HG03135 (cell line): ENCODE data around the gene IMMP2L.
"Not testable (repeated sequence)": the region's sequence is repeated elsewhere in the genome, so short reads cannot be mapped to it uniquely, and the experiment has no call there.

Experiments used
- ATAC-seq: cut with Tn5 transposase; IDR thresholded peaks from one replicate; pipeline ENCODE4 v1.9.1; 2021; ENCODE audit warnings: mild to moderate bottlenecking, moderate library complexity; ENCODE audit not compliant: unreplicated experiment

IMMP2L gene

DNA sequence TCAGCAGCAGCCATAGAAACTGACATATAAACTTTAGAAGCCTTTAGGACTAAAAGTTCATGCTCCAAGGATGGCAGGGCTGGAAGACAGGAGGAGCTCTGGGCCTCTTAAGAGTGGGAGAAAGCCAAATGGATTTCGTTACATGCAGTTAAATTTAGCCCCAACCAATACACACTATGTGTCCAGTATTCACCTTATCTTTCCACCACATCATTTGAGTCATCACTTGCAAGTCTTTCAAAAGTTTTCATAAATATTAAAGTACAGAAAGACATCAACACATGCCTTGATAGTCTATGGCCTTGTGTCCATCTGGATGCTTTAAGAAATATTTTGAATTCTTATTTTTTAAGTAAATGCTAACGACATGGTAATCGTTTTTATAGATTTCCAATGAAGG, 863.7 kb downstream of the IMMP2L start:
- ATAC-seq = no peak

DNA sequence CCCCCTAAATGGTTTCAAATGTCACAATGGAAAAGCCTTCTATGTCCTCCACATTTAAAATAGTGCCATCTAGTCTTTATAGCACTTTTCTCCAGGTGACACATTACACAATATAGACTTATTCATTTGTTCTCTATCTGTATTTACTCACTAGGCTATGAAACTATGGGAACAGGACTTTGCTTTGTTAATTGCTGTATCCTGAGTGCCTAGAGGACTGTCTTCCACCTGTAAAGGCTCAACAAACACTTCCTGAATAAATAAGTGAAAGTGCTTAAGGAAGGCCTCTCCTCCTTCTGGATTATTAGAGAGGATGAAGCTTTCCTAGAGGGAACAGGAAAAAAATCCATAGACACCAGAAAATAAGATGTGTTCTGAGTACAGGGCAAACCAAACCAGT, 868.9 kb downstream of the IMMP2L start:
- no peak for ATAC-seq

DNA sequence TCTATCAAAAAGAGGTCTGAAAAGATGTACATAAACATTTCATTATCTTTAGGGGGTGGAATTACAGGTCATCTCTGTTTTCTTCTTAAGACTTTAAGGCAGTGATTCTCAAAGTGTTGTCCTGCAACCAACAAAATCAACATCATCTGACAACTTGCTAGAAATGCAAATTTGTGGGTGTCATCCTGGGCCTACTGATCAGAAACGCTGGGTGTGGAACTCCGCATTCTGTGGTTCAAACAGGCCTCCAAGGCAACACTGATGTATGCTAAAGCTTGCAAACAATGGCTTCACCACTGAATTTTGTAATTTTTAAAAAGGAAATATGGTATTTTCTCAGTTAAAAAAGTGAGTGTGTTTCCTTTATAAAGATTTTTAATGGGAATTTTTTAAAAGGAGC, 873.4 kb downstream of the IMMP2L start:
- ATAC-seq = no peak

DNA sequence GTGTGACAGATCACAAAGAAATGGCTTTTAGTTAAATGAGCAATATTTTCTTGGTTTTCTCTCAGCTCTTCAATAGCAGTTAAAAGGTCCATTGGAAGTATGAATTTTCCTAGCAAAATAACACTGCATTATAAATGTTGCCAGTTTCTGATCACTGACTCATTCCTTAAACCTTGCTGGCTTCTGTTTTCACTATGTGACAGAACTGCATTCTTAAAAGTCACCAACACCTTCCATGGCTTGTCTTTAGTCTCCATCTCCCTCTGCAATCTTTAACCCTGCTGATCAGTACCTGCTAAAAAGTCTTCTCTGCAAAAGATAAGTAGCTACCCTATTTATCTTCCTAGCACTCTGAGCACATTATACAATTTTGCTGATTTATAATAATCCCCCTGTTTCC, 876.4 kb downstream of the IMMP2L start:
- no peak for ATAC-seq

DNA sequence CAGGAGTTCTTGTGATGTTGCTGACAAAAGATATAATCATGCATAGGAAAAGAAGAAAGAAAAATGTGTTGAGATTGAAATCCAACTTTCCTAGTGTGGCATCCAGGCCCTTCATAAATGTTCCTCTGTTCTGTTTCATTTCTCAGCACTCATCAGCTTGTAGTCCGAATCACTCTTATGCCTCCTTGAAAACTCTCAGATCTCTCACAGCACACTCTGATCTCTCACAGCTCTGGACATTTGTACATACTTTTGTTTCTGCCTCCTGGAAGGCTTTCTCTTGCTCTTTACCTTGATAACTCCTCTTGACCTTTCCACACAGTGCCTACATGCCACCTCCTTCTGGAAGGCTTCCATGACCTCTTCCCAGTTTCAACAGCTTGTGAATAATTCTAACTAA, 880.4 kb downstream of the IMMP2L start:
- no peak for ATAC-seq

DNA sequence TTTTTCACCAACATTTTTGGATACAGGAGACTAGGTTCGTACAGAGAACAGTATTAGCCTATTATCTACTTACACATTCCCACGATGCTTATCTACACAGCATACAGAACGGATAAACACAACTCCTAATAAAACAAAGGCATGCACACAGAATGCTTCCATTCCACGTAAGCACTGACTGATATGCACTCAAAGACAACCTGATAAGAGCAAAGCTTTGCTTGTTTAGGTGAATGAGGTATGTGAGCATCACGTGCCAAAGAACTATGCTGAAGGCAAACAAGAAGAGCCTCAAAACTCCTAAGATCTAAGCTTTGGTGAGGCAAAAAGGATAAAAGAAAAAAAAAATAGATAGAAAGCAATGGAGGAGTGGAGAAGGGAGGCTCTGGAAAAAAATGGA, 884.9 kb downstream of the IMMP2L start:
- no peak for ATAC-seq

DNA sequence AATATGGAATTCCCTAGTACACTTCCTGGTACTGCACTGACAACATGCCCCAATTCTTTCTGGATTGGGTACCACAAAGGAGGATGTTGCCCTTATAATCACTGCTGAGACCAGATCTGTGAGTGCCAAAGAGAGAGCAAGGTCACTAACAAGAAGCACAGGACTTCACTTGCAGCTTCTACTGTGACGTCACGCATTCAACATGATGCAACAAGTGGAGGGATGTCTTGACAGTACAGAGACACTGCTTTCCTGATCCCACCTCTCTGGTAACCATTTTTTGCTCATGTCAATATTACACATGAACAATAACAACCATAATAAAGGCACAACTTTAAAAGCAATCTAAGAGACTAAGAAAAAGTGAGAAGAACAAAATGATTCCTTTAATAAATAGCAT, 885.5 kb downstream of the IMMP2L start:
- ATAC-seq = no peak

DNA sequence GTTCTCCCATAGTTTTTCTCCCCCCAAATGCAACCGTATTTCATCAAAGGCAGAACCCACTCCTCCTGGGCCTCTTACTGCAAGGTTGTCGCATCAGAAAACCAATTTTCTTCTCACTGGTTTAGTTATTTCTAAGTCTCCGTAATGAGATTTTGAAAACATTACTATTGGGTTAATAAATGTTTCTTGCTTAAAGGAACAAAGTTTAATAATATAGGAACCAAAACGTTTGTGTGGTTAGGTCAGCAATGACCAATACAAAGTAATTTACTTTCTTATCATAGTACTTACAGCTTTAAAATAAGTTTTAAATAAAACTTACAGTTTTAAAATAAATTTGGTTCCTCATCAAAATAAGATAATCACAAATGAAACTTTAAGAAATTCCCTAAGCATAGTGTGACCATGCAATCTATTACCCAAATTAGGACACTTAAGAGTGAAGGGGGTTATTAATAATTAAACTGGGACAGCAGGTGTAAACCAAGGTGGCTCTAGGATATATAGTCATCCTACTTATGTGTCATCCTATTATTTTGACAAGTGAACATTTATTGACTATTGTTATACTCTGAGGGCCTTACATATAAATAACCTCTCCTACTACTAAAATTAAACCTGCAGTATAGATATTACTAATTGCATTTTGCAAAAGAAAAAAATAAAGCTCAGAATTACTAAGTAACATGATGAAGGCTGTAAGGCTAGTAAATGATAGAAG, 886.7 kb downstream of the IMMP2L start:
- peak; percentile 75 for ATAC-seq

DNA sequence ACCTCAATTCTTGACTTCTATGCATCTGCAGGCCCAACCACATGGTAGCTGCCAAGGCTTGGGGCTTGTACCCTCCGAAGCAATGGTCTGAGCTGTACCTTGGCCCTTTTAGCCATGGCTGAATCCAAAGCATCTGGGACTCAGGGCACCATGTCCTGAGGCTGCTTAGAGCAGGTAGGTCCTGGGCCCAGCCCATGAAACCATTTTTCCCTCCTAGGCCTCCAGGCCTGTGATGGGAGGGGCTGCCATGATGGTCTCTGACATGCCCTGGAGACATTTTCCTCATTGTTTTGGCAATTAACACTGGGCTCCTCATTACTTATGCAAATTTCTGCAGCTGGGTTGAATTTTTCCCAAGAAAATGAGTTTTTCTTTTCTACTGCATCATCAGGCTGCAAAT, 889.1 kb downstream of the IMMP2L start:
- ATAC-seq = no peak

DNA sequence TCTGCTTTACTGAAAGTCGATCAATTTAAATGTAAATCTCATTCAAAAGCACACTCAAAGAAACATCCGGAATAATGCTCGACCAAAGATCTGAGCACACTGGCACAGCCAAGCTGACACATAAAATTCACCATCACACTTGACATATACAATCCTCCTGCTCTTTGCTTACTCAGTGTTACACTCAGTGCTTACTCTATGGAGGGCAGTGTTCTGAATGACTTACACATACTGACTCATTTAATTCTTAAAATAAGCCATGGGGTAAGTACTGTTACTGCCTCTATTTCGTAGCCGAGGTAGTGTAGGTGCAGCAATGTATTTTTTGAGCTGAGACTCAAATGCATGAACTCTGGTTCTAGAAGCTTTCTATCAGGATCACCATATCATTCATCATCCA, 892.9 kb downstream of the IMMP2L start:
- no peak for ATAC-seq

DNA sequence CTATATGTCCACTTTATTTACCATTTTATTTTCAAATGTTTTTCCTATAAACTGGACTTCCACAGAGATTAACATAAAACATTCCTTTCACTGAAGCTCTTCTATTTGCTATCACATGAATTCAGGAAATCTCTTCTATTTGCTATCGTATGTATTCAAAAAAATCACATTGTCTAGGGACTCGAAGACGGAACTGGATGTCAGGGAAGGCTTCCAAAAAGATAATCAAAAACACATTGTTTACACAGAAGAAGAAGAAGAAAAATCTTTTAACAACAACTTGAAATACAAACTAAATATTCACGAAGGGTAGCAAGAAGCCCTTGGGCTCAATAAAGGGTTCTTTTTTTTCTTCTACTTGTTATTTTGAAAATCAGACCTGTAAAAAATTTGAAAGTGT, 897.5 kb downstream of the IMMP2L start:
- ATAC-seq = no peak

DNA sequence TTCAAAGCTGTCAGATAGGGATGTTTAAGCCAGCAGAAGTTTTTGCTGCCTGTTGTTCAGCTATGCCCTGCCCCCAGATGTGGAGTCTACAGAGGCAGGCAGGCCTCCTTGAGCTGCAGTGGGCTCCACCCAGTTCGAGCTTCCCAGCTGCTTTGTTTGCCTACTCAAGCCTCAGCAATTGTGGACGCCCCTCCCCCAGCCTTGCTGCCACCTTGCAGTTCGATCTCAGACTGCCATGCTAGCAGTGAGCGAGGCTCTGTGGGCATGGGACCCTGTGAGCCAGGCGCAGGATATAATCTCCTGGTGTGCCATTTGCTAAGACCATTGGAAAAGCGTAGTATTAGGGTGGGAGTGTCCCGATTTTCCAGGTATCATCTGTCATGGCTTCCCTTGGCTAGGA, 901.7 kb downstream of the IMMP2L start:
- not testable (repeated sequence) for ATAC-seq

DNA sequence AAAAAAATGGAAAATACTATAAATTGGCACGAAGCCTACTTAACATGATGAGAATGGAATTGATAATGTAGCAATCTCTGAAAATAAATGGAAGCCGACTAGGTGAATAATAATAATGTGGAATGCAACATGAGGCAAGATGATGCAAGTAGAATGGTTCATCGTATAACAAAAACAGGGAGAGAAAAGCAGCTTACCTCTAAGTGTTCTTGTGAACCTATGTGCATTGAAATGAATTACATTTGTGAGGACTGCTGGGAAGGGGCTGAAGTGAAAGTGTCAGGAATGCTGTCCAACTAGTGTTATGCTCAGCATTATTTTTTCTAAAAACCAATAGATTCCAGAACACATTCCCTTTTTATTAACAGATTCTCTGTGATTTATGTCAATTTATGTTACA, 912.0 kb downstream of the IMMP2L start:
- no peak for ATAC-seq

DNA sequence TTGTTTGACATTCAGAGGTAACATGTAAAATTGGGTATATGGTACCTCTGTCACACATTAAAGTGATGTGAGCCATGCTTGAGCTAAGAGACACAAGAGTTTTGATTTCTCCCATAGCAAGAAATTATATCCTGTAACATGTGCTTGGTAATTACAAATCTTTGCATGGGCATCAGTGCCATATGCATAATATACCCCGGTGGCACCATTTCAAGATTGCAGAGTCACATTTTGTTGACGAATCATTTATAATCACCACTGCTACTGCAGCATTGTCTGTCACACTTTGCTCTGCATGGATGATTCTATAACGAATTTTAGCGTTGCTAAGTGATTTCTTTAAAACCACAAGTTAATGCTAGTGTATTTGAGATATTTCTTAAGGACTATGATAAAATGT, 915.0 kb downstream of the IMMP2L start:
- ATAC-seq = no peak

DNA sequence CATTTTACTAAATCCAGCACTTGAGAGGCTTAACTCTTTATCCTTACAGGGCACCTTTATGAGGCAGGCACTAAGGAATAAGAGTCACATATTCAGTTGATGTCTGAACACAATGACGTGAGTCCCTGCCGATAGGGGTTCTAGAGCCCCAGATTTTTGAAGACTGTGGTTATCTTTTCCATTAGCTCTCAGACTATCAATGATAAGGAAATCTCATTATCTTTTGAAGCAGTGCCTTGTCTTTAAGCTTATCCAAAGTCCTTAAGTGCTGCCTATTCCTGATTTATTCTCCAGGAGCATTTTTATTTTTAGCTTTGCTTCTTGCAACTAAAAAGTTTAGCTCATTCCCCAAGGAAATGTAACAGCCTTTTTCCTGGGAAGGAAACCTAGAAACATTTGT, 915.5 kb downstream of the IMMP2L start:
- ATAC-seq = no peak

DNA sequence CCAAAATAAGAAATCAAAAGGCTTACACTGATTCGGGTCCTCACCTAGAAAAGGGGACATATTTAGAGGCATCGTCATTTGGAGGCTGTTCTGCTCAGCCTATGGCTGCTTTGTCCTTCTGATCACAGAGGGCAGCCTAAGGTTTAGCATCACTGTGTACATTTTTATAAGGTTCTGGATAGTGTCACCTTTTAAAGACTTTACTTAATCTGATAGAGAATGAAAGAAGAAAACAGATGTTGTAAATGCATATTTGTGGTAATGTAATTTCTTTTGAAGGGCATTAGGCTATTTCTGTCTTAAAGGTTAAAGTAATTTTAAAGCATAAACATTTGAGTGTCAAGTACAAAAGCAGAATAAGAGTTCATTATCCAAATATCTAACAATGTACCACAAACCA, 916.7 kb downstream of the IMMP2L start:
- ATAC-seq = no peak

DNA sequence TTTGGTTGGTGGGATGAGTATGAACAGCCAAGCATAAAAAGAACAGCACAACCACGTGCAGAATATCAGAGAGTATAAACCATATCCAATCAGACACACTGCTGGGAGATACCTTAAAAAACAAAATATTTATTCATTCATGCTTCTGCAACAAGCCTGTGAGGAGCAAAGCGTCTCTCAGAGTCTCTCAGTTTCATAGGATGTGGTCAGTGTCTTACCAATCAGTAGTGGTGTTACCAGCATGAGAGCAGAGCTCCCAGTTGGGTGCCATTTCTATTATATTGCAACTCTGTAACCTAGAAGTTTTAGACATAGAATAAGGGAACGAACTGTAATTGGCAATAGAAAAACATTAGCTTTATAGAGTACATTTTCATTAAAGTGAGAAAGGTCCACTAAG, 917.2 kb downstream of the IMMP2L start:
- ATAC-seq = peak; percentile 71

DNA sequence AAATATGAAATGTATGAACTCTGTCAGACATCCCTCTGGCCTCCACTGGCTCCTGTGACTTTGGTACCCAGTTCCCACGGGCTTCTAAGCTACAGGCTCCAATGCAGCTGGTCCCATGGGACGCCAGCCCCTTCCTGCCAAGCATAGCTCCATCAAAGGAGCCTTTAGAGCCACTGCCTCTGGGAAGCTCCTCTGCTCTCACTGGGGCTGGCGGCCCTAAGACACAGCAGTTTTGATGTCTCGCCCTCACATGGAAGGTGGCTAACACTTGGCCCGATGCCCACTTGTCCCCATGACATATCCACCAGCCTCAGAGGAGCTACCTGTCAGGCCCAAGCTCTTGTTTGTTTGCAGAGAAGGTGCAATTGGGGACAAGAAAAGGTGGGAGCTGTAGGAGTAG, 925.0 kb downstream of the IMMP2L start:
- ATAC-seq = no peak

DNA sequence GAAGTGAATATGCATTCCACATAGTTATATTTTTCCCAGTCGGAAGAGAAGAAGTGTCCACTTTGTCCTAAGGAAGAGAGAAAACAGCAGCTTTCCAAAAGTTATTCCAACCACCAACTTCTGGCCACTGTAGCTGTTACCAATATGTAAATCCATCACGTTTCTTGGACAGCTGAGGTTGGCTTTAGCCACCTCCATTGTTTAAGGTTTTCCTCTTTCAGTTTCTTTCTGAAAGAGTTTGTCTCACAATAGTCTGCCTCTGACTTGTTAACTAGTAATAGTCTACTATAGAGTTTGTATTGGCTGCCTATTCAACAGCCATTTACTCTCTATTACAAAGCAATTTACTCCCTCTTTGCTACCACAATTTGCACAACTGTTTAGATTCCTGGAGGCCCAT, 929.0 kb downstream of the IMMP2L start:
- no peak for ATAC-seq

DNA sequence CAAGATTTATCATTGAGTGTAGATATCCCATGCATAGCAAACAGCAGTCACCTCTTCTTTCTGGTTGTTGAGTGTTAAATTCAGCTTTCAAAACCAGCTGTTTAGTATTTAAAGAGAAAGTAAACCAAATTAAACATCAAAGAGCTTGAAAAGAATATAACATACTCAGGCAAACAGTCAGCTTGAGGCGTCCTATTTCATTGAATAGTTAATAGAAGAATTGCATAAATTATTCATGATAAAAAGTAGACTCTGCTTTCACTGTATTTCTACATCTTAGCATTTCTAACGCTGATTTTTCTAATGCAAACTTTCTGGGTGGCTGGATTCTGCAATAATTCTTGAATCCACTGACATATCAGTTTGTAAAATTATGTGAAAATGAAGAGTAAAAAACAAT, 935.9 kb downstream of the IMMP2L start:
- no peak for ATAC-seq

DNA sequence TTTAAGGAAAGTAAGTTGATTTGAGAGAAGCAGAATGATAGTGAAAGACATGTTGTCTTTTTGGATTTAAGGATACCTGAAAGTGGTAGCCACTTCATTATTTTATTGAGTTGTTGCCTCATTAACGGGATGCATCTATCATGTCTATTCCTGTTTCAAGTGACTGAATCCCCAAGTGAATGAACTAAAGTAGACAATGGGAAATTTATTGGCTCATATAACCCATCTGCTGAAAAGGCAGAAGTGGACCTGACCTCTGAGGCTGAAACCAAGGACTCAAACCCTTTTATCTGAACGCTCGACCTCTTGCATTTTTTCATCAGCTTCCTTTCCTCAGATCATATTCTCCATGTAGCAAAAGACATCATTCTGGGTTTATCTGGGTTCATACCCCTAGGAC, 937.0 kb downstream of the IMMP2L start:
- ATAC-seq = no peak

DNA sequence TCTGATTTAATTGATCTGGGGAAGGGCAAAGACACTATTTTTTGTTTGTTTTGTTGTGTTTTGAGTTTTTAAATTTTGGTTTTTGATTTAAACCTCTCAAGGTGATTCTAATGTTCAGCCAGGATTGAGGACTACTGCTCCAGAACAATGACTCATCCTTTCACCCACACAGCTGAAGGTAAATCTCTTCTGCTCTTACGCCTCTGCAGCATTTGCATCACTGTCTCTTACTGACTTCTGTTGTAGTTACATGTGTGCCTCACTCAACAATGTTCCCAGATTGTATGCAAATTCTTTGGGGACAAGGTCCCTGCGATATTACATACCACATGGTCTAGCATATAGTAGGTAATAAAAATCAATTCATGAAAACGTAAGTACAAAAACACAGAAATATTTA, 938.9 kb downstream of the IMMP2L start:
- ATAC-seq = no peak

DNA sequence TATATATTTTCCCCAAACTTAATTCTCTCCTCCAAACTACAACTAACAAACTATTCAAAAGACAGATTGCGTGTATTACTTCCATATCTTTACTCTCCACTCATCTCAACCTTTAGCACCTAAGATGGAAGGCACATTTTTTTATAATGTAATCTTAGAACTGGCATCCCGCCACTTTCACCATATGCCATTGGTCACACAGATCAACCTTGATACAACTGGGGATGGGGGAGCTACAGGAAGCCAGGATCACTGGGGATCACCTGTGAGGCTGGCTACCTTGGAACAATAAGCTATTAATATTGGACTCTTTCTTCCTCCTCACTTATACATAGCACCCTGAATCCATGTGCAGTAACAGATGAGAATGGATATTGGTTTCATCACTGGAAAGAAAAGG, 941.0 kb downstream of the IMMP2L start:
- no peak for ATAC-seq
